Gastroesophageal sphincter (tissue), 4 donors: Measurements from ENCODE around the gene MINDY1. TPM values are rescaled to one million over a fixed set of nuclear protein-coding genes. Genes with fewer than 3 reads are reported as not detected.

Experiments
- ATAC-seq: fragments of 150-250 bp; one replicate; pipeline ENCODE4 v1.9.1; 2016; ENCODE audit warnings: mild to moderate bottlenecking, moderate library complexity
- H3K27ac ChIP-seq, 4 donors: fragments of 200-600 bp; sonication (generic) in 3 of 4; 1 replicate in 3 of 4; 2 replicates in 1 of 4; pipeline ENCODE4 v1.5.1; 2016 to 2019
- H3K27me3 ChIP-seq: fragments of 200-600 bp; sonication (generic); one replicate; pipeline ENCODE4 v1.5.1; 2019
- H3K36me3 ChIP-seq, 2 donors: fragments of 200-600 bp; sonication (generic); one replicate each; pipeline ENCODE4 v1.5.1; 2019; ENCODE audit warnings: control low read depth in 1 of 2
- H3K4me1 ChIP-seq, 3 donors: fragments of 200-600 bp; sonication (generic); 1 replicate in 2 of 3; 2 replicates in 1 of 3; pipeline ENCODE4 v1.5.1; 2016 to 2019; ENCODE audit warnings: control low read depth in 2 of 3
- H3K4me3 ChIP-seq, 2 donors: fragments of 200-600 bp; sonication (generic); one replicate each; pipeline ENCODE4 v1.5.1; 2019; ENCODE audit warnings: mild to moderate bottlenecking in 1 of 2, moderate library complexity in 1 of 2
- H3K9me3 ChIP-seq, 3 donors: fragments of 200-600 bp; sonication (generic); one replicate each; pipeline ENCODE4 v1.5.1; 2017 to 2019; ENCODE audit warnings: control low read depth in 2 of 3
- EP300 ChIP-seq: sonication (generic); formaldehyde crosslinking; IDR thresholded peaks from one replicate; pipeline ENCODE4 v1.6.1; 2017; ENCODE audit warnings: antibody characterized with exemption, mild to moderate bottlenecking
- POLR2A ChIP-seq, 2 donors: fragments of 450-650 bp; IDR thresholded peaks; one replicate each; pipeline ENCODE4 v1.6.1; 2017; ENCODE audit warnings: antibody characterized with exemption in 2 of 2, mild to moderate bottlenecking in 2 of 2, moderate library complexity in 1 of 2
- POLR2AphosphoS5 ChIP-seq: sonication (generic); formaldehyde crosslinking; IDR thresholded peaks from one replicate; pipeline ENCODE4 v1.6.1; 2017; ENCODE audit warnings: antibody characterized with exemption
- WGBS, 2 donors: methylation state at CpG; one replicate each; pipeline ENCODE4 v1.1.5; 2018; ENCODE audit warnings: low coverage in 1 of 2; 5-methylcytosine and 5-hydroxymethylcytosine counted together
- total RNA-seq, 4 donors: library from RNA; depleted of rRNA; stranded (reverse); fragments of >200 nt; gene quantifications; one replicate each; pipeline ENCODE4 v1.1.0, GENCODE V29; 2016
- TF ChIP-seq, protein P1 (sequence below), 4 experiments: fragments of 200-600 bp in 2 of 4; fragments of 450-650 bp in 2 of 4; sonication (generic) in 1 of 4; IDR thresholded peaks; one replicate each; pipeline ENCODE4 v1.5.1; 2017 to 2019; ENCODE audit warnings: antibody characterized with exemption in 4 of 4, mild to moderate bottlenecking in 2 of 4, moderate library complexity in 2 of 4

MINDY1 gene
- total RNA-seq, 4 donors from 2014 or later, result 21.2 to 39.2 (median 33.2) TPM

DNA sequence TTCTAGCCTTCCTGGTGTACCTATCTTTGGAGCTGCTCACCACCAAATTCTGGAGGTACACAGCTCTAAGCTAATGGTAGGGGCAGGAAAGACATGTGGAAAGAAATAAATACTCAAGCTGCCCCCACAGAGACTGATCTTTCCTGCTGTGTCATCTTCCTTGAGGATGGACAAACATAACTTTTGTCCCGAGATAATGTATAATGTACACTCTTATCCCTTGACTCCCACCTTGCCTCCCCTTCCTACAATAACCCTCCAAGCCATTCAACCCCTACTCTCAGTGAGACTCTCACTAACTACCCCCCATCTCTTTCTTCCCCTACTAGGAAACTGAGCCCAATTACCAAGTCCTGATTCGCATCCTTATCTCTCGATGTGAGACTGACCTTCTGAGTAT is 12.5 kb downstream of the MINDY1 start:
- Histone ChIP-seq H3K4me3 (no peak overlapping the region), H3K36me3 (peaks cover 0 to 29% of the 10 kb centered on the region in 2 donors), H3K9me3 (no peaks in the 10 kb centered on the region), H3K4me1 (peaks cover 0 to 17% (median 7%) of the 10 kb centered on the region in 3 donors), H3K27ac (peak overlapping the region in 2 of 4 donors; percentile 63), H3K27me3 (no peaks in the 10 kb centered on the region)
- no peak for ATAC-seq
- WGBS, 2 donors, result 76 to 86% methylated on average over 3 of the region's 3 CpGs
- TF ChIP-seq, protein P1, sequence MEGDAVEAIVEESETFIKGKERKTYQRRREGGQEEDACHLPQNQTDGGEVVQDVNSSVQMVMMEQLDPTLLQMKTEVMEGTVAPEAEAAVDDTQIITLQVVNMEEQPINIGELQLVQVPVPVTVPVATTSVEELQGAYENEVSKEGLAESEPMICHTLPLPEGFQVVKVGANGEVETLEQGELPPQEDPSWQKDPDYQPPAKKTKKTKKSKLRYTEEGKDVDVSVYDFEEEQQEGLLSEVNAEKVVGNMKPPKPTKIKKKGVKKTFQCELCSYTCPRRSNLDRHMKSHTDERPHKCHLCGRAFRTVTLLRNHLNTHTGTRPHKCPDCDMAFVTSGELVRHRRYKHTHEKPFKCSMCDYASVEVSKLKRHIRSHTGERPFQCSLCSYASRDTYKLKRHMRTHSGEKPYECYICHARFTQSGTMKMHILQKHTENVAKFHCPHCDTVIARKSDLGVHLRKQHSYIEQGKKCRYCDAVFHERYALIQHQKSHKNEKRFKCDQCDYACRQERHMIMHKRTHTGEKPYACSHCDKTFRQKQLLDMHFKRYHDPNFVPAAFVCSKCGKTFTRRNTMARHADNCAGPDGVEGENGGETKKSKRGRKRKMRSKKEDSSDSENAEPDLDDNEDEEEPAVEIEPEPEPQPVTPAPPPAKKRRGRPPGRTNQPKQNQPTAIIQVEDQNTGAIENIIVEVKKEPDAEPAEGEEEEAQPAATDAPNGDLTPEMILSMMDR (IDR thresholded peaks at IDR 0.05), result no peak
- no peak for TF ChIP-seq POLR2A (IDR thresholded peaks at IDR 0.05)
- TF ChIP-seq EP300, result no peak
- TF ChIP-seq POLR2AphosphoS5, result no peak

DNA sequence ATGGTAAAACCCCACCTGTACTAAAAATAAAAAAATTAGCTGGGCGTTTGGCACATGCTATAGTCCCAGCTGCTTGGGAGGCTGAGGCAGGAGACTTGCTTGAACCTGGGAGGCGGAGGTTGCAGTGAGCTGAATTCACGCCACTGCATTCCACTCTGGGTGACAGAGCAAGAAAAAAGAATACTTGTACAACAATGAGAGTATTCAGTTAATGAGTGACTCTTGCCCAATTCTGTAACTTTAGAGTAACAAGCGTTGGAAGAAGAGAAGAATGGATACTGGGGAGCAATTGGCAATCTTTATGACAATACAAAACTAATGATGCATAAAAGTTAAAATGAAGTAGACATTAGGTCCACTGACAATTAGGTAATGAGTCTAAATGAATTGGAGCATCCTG is 14.1 kb downstream of the MINDY1 start:
- Histone ChIP-seq H3K4me3 (no peak overlapping the region), H3K36me3 (peaks cover 0 to 12% of the 10 kb centered on the region in 2 donors), H3K9me3 (no peaks in the 10 kb centered on the region), H3K27me3 (no peaks in the 10 kb centered on the region), H3K27ac (no peak overlapping the region), H3K4me1 (peaks cover 0 to 17% (median 7%) of the 10 kb centered on the region in 3 donors)
- WGBS, 2 donors, result 67 to 70% methylated on average over 4 of the region's 4 CpGs
- TF ChIP-seq, protein P1 (IDR thresholded peaks at IDR 0.05), result no peak
- TF ChIP-seq EP300 (no peak), POLR2AphosphoS5 (no peak), POLR2A (IDR thresholded peaks at IDR 0.05) (no peak)
- no peak for ATAC-seq

DNA sequence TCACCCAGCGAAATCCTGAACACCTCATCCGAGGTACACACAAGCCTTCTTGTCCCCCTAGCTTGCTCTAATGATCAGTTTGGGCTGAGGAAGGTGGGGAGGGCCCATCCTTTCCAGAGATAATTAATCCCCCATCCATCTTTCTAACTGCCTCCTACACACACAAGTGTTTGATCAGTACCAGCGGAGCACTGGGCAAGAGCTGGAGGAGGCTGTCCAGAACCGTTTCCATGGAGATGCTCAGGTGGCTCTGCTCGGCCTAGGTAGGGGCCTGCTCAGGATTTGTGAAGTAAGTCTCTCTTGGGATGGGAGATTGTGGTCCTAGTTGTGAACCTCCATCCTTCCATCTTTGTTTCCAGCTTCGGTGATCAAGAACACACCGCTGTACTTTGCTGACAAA is 18.8 kb downstream of the MINDY1 start:
- Histone ChIP-seq H3K4me1 (no peaks in the 10 kb centered on the region), H3K36me3 (no peaks in the 10 kb centered on the region), H3K4me3 (no peak overlapping the region), H3K27ac (no peak overlapping the region), H3K27me3 (no peaks in the 10 kb centered on the region), H3K9me3 (no peaks in the 10 kb centered on the region)
- no peak for ATAC-seq
- TF ChIP-seq POLR2A (IDR thresholded peaks at IDR 0.05), result no peak
- TF ChIP-seq, protein P1 (IDR thresholded peaks at IDR 0.05), result no peak
- TF ChIP-seq EP300, result no peak
- TF ChIP-seq POLR2AphosphoS5, result no peak
- WGBS, 2 donors, result 82 to 84% methylated on average over 3 to 7 of the region's 7 CpGs

DNA sequence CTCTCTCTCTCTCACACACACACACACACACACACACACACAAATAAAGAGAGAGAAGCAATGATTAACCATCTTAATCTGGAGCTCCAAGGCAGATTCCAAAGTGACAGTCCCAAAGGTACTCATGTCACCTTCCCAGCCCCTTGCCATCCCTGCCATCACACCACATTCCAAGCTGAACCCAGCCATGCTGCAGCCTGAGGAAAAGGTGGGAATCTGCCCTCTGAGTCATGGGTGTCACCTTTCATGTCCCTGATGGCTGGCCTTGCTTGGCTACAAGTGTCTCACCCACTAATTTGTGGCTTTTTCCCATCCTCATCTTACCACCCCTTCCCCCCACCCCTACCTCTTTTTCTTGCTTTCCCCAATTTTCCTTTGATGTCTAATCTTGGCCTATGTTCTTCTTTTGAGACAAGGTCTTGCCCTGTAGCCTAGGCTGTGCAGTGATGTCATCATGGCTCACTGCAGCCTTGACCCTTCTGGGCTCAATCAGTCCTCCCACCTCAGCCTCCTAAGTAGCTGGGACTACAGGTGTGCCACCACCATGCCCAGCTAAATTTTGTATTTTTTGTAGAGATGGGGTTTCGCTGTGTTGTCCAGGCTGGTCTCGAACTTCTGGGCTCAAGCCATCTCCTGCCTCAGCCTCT is 21.4 kb downstream of the MINDY1 start:
- peaks cover 0 to 10% (median 0%) of the 10 kb centered on the region in 3 donors for H3K4me1 ChIP-seq
- H3K27me3 ChIP-seq, result no peaks in the 10 kb centered on the region
- no peak overlapping the region for H3K27ac ChIP-seq
- H3K36me3 ChIP-seq, result no peaks in the 10 kb centered on the region
- WGBS, 2 donors, result 96 to 100% methylated on average over 1 to 2 of the region's 2 CpGs
- ATAC-seq, result no peak
- no peak for TF ChIP-seq EP300
- TF ChIP-seq POLR2A (IDR thresholded peaks at IDR 0.05), result no peak
- no peak for TF ChIP-seq POLR2AphosphoS5
- TF ChIP-seq, protein P1 (IDR thresholded peaks at IDR 0.05), result no peak
- no peaks in the 10 kb centered on the region for H3K9me3 ChIP-seq
- H3K4me3 ChIP-seq, result no peak overlapping the region
